A204.1 (cell line): ENCODE results near the gene SHC1.
"Not testable (repeated sequence)": the region's sequence is repeated elsewhere in the genome, so short reads cannot be mapped to it uniquely, and the experiment has no call there.

ENCODE experiments used
- FAIRE-seq: peaks from 2 replicates; lab custom pipeline; 2012; peaks lifted over from hg19 to GRCh38; lab: Jason Lieb, UNC

The SHC1 gene

GRCh38 chr1:154995301-154995983 lies 24.9 kb upstream of the SHC1 start:
- FAIRE-seq = peak; percentile 30

GRCh38 chr1:154994591-154994990 lies 24.0 kb upstream of the SHC1 start:
- no peak for FAIRE-seq

- no peak for FAIRE-seq
These were observed 23.7 kb upstream of the SHC1 start for GRCh38 chr1:154994269-154994587.

- FAIRE-seq = no peak
These were observed 23.2 kb upstream of the SHC1 start, which contains the start of gene LENEP for GRCh38 chr1:154993572-154994268. LENEP (plus strand) TSS chr1:154993586; CDS start chr1:154993608, 22 bp downstream.

GRCh38 chr1:154992721-154993571 lies 22.4 kb upstream of the SHC1 start:
- no peak for FAIRE-seq

- no peak for FAIRE-seq
These were observed 19.7 kb upstream of the SHC1 start for GRCh38 chr1:154990276-154990675.

- no peak for FAIRE-seq
These were observed 18.8 kb upstream of the SHC1 start for GRCh38 chr1:154989195-154989860.

GRCh38 chr1:154988058-154988954 lies 17.8 kb upstream of the SHC1 start:
- FAIRE-seq = no peak

- no peak for FAIRE-seq
These were observed 16.8 kb upstream of the SHC1 start for GRCh38 chr1:154987326-154987725.

GRCh38 chr1:154986736-154987135 lies 16.2 kb upstream of the SHC1 start:
- FAIRE-seq = not testable (repeated sequence)

- FAIRE-seq = no peak
These were observed 13.4 kb upstream of the SHC1 start for GRCh38 chr1:154983776-154984466.

- peak; percentile 96 for FAIRE-seq
These were observed 12.5 kb upstream of the SHC1 start, which contains the start of gene FLAD1 for GRCh38 chr1:154982897-154983648. FLAD1 (plus strand) TSS chr1:154983344; CDS start chr1:154983695, 351 bp downstream.

GRCh38 chr1:154982341-154982740 lies 11.8 kb upstream of the SHC1 start:
- FAIRE-seq = no peak

- FAIRE-seq = no peak
These were observed 7.8 kb upstream of the SHC1 start for GRCh38 chr1:154978360-154978759.

- not testable (repeated sequence) for FAIRE-seq
These were observed 7.2 kb upstream of the SHC1 start for GRCh38 chr1:154977762-154978161.

- FAIRE-seq = no peak
These were observed 5.0 kb upstream of the SHC1 start for GRCh38 chr1:154975409-154976059.

- peak; percentile 80 for FAIRE-seq
These were observed 4.4 kb upstream of the SHC1 start for GRCh38 chr1:154974808-154975408.

- peak; percentile 99 for FAIRE-seq
These were observed 3.7 kb upstream of the SHC1 start, which contains the start of gene CKS1B for GRCh38 chr1:154974102-154974807. CKS1B (plus strand) TSS chr1:154974681; CDS start chr1:154974746, 65 bp downstream.
